Esophagus squamous epithelium (tissue), 4 donors: Measurements from ENCODE around the gene RTTN.

Source experiments
- CTCF ChIP-seq, 6 experiments: fragments of 450-650 bp in 4 of 6; fragments of 200-600 bp in 2 of 6; sonication (generic) in 2 of 6; IDR thresholded peaks; one replicate each; pipeline ENCODE4 v1.5.1; 2016 to 2019; ENCODE audit warnings: antibody characterized with exemption in 6 of 6, mild to moderate bottlenecking in 4 of 6, moderate library complexity in 4 of 6
- POLR2A ChIP-seq, 4 donors: fragments of 450-650 bp; IDR thresholded peaks; one replicate each; pipeline ENCODE4 v1.6.1; 2017; ENCODE audit warnings: antibody characterized with exemption in 4 of 4, mild to moderate bottlenecking in 4 of 4, moderate library complexity in 3 of 4

GRCh38 chr18:70149616-70150301, 55.7 kb downstream of the RTTN start:
- TF ChIP-seq POLR2A (IDR thresholded peaks at IDR 0.05) (no peak), CTCF (IDR thresholded peaks at IDR 0.05) (no peak)
